Smooth muscle cell (in vitro differentiated cells): ENCODE measurements around the gene TUBB. TPM values are rescaled to one million over a fixed set of nuclear protein-coding genes. Genes with fewer than 3 reads are reported as not detected.

ENCODE experiments used
- DNase-seq: peaks from one replicate; lab custom pipeline; 2025; ENCODE audit not compliant: unreplicated experiment; lab: John Stamatoyannopoulos, UW
- H2AFZ ChIP-seq: fragments of 200-600 bp; sonication (generic); 2 replicates; pipeline ENCODE4 v1.6.0; 2016; ENCODE audit warnings: antibody characterized with exemption, low read depth, mild to moderate bottlenecking
- H3F3A ChIP-seq: fragments of 200-600 bp; sonication (generic); 2 replicates; pipeline ENCODE4 v1.6.0; 2017; ENCODE audit warnings: antibody characterized with exemption, low read depth
- H3K27ac ChIP-seq: fragments of 200-600 bp; sonication (generic); 2 replicates; pipeline ENCODE4 v1.5.1; 2016; ENCODE audit warnings: low read depth, mild to moderate bottlenecking
- H3K27me3 ChIP-seq: fragments of 200-600 bp; sonication (generic); 2 replicates; pipeline ENCODE4 v1.6.1; 2016; ENCODE audit warnings: low read depth, mild to moderate bottlenecking
- H3K36me3 ChIP-seq: fragments of 200-600 bp; sonication (generic); 2 replicates; pipeline ENCODE4 v1.5.1; 2016; ENCODE audit warnings: low read depth
- H3K4me1 ChIP-seq: fragments of 200-600 bp; sonication (generic); 2 replicates; pipeline ENCODE4 v1.5.1; 2016; ENCODE audit warnings: low read depth
- H3K4me2 ChIP-seq: fragments of 200-600 bp; sonication (generic); 2 replicates; pipeline ENCODE4 v1.6.0; 2016; ENCODE audit warnings: mild to moderate bottlenecking
- H3K4me3 ChIP-seq: fragments of 200-600 bp; sonication (generic); 2 replicates; pipeline ENCODE4 v1.5.1; 2016; ENCODE audit warnings: mild to moderate bottlenecking
- H3K79me2 ChIP-seq: fragments of 200-600 bp; sonication (generic); 2 replicates; pipeline ENCODE4 v1.6.0; 2016; ENCODE audit warnings: low read depth, mild to moderate bottlenecking
- H3K9ac ChIP-seq: fragments of 200-600 bp; sonication (generic); 2 replicates; pipeline ENCODE4 v1.6.0; 2016; ENCODE audit warnings: low read depth
- H3K9me3 ChIP-seq: fragments of 200-600 bp; sonication (generic); replicated peaks from 2 replicates; pipeline ENCODE4 v1.5.1; 2016; ENCODE audit warnings: low read depth
- H4K20me1 ChIP-seq: fragments of 200-600 bp; sonication (generic); 2 replicates; pipeline ENCODE4 v1.6.0; 2016; ENCODE audit warnings: low read depth
- WGBS: methylation state at CpG from one replicate; pipeline ENCODE4 v1.1.7; 2016; ENCODE audit warnings: low lambda C conversion rate; 5-methylcytosine and 5-hydroxymethylcytosine counted together
- polyA plus RNA-seq: library from polyadenylated mRNA; unstranded; fragments of >200 nt; fragmentation: Nextera tagmentation; extraction: Ambion mirVana; gene quantifications from 2 replicates; pipeline ENCODE4 v1.2.1, GENCODE V29; 2016
- total RNA-seq: library from RNA; depleted of rRNA; stranded (reverse); fragments of >200 nt; gene quantifications from 2 replicates; pipeline ENCODE4 v1.2.3, GENCODE V29; 2014
- TF ChIP-seq, protein P1 (sequence below): fragments of 200-600 bp; sonication (generic); IDR thresholded peaks from 2 replicates; pipeline ENCODE4 v1.5.1; 2017; ENCODE audit warnings: borderline replicate concordance, mild to moderate bottlenecking, antibody characterized with exemption; ENCODE audit not compliant: insufficient read depth, poor library complexity, severe bottlenecking

Gene TUBB
- total and polyA plus RNA-seq, 2 experiments from 2014 or later = 1,009 to 1,039 TPM

DNA sequence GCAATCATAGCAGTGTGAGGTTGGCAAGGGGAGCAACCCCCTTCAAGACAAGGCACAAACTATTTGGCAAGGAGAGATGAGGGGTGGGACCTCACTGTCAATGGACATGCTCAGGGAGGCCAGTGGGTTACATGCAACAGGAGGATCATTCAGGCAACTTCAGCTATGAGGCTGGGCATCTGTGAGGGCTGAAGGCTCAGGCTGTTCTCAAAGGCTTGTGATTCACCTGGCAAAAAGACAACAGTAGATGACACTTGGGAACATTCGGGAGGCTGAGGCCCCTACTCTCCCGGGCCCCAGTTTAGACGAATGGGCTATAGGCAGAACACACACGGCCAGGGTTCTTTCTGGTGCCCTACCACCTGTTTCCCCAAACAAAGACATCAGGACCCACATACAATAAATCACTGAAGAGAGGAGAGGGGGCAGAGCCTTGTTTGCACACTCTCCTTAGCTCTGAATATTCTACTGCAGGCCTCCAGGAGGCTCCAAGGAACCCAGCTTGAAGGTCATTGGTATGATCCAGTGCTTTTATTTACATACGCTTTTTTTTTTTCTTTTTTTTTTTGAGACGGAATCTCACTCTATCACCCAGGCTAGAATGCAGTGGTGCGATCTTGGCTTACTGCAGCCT, 7.9 kb downstream of the TUBB start:
- Histone ChIP-seq H3K79me2 (peaks cover 22% of the 10 kb centered on the region), H3K36me3 (no peaks in the 10 kb centered on the region)

DNA sequence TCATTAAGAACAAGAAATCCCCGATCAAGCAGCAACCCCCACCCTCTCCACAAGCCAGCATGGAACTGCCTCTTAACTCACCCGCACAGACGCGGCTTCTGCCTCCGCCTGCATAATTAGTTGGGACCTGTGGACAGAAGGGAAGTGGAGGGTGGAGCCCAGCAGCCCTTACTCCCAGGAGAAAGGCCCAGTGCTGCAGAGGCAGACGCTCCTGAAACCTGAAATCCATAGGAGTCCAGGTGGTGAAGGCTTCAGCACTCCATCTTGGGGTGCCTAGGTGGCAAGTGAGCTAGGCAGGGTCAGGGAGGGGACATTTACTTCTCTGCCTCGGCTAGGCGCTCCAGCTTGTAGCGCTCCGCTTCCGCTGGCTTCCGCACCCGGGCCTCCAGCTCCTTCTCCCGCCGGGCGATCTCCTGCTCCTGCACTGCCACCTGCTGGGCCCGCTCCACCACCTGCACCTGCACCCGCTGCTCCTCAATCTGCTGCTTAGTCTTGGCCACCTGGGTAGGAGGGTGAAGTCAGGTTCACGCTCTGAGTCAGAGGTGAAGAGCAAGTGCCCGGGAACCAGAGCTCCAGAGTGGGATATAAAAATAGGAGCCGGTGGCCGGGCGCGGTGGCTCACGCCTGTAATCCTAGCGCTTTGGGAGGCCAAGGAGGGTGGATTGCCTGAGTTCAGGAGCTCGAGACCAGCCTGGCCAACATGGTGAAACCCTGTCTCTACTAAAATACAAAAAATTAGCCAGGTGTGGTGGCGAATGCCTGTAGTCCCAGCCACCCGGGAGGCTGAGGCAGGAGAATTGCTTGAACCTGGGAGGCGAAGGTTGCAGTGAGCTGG, 10.7 kb downstream of the TUBB start:
- no peak overlapping the region for H3K4me2 ChIP-seq
- peaks cover 60% of the 10 kb centered on the region for H3F3A ChIP-seq
- H3K9me3 ChIP-seq = no peaks in the 10 kb centered on the region
- no peak overlapping the region for H3K27ac ChIP-seq
- H2AFZ ChIP-seq = no peak overlapping the region
- TF ChIP-seq, protein P1, sequence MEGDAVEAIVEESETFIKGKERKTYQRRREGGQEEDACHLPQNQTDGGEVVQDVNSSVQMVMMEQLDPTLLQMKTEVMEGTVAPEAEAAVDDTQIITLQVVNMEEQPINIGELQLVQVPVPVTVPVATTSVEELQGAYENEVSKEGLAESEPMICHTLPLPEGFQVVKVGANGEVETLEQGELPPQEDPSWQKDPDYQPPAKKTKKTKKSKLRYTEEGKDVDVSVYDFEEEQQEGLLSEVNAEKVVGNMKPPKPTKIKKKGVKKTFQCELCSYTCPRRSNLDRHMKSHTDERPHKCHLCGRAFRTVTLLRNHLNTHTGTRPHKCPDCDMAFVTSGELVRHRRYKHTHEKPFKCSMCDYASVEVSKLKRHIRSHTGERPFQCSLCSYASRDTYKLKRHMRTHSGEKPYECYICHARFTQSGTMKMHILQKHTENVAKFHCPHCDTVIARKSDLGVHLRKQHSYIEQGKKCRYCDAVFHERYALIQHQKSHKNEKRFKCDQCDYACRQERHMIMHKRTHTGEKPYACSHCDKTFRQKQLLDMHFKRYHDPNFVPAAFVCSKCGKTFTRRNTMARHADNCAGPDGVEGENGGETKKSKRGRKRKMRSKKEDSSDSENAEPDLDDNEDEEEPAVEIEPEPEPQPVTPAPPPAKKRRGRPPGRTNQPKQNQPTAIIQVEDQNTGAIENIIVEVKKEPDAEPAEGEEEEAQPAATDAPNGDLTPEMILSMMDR = peak; percentile 41
- H3K9ac ChIP-seq = no peak overlapping the region
- H3K4me1 ChIP-seq = no peaks in the 10 kb centered on the region
- peaks cover 12% of the 10 kb centered on the region for H3K79me2 ChIP-seq
- no peaks in the 10 kb centered on the region for H3K27me3 ChIP-seq
- H4K20me1 ChIP-seq = peaks cover 53% of the 10 kb centered on the region
- no peak overlapping the region for H3K4me3 ChIP-seq
- H3K36me3 ChIP-seq = peaks cover 10% of the 10 kb centered on the region
- no peak for DNase-seq
- WGBS = 80% methylated on average over 30 of the region's 30 CpGs

More for the DNA sequence above, 7.9 kb downstream of the TUBB start:
- no peaks in the 10 kb centered on the region for H3K27me3 ChIP-seq
- H3K27ac ChIP-seq = peak overlapping the region; percentile 59
- DNase-seq = no peak
- no peaks in the 10 kb centered on the region for H3K9me3 ChIP-seq
- no peak overlapping the region for H3K4me2 ChIP-seq
- H4K20me1 ChIP-seq = peaks cover 70% of the 10 kb centered on the region
- 80% methylated on average over 7 of the region's 7 CpGs for whole genome bisulfite sequencing
- no peak overlapping the region for H2AFZ ChIP-seq
- H3F3A ChIP-seq = peaks cover 71% of the 10 kb centered on the region
- H3K4me3 ChIP-seq = no peak overlapping the region
- H3K4me1 ChIP-seq = peaks cover 14% of the 10 kb centered on the region
- TF ChIP-seq, protein P1 = peak; percentile 15
- H3K9ac ChIP-seq = no peak overlapping the region

DNA sequence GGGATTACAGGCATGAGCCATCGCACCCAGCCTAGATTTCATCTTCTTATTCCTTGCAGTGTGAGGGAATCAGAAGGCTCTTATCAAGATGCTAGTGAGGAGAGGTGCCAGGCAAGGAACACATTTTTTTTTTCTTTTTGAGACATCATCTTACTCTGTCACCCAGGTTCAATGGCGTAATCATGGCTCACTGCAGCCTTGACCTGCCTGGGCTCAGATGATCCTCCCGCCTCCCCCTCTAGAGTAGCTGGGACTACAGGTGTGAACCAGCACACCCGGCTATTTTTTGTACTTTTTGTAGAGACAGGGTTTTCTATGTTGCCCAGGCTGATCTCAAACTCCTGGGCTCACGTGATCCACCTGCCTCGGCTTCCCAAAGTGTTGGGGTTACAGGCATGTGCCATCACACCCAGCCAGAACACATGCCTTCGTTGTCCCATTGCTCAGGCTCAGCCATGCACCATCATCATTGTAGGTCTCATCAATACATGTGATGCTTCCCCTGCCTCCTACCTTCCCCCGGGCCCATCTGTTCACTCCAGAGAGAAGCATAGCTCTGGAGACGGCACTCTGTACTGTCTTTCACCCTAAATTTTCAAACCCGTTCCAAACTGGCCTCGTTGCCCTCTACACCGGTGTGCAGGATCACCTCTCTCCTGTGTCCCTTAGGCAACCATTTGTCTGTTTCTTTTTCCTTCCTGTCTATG, 12.2 kb downstream of the TUBB start:
- Histone ChIP-seq H3K27me3 (no peaks in the 10 kb centered on the region), H3K9ac (no peak overlapping the region), H3K36me3 (peaks cover 13% of the 10 kb centered on the region), H3K4me2 (no peak overlapping the region), H3K9me3 (no peaks in the 10 kb centered on the region), H4K20me1 (peaks cover 53% of the 10 kb centered on the region), H3K4me3 (no peak overlapping the region), H2AFZ (no peak overlapping the region), H3K79me2 (peaks cover 18% of the 10 kb centered on the region), H3F3A (peaks cover 47% of the 10 kb centered on the region), H3K27ac (no peak overlapping the region), H3K4me1 (no peaks in the 10 kb centered on the region)
- 98% methylated on average over 12 of the region's 12 CpGs for WGBS
- no peak for DNase-seq
- TF ChIP-seq, protein P1 = no peak
